ENCODE data around the gene KCNJ12. TPM values are rescaled to one million over a fixed set of nuclear protein-coding genes. Genes with fewer than 3 reads are reported as not detected.

The KCNJ12 gene
- total RNA-seq, 2 donors from 2014 or later: 12.0 to 16.5 TPM

Other genes starting within 250 kb of the KCNJ12 start
- 10 to 100 TPM; 25.2 to 39.6 TPM for gene DHRS7B, start 249.4 kb upstream of the KCNJ12 start, total RNA-seq
- 10 to 100 TPM; 26.7 to 27.3 TPM for gene TMEM11, start 162.2 kb upstream of the KCNJ12 start, total RNA-seq
- gene NATD1, start 122.9 kb upstream of the KCNJ12 start, total RNA-seq: 10 to 100 TPM in 1 of 2 donors, 1 to 10 TPM in 1; 8.6 to 19.4 TPM
- 10 to 100 TPM; 38.9 to 64.7 TPM for gene MAP2K3, start 91.6 kb upstream of the KCNJ12 start, total RNA-seq

Data from left cardiac atrium (tissue), 2 donors.